ENCODE results near the gene RPLP1.

The RPLP1 gene

DNA sequence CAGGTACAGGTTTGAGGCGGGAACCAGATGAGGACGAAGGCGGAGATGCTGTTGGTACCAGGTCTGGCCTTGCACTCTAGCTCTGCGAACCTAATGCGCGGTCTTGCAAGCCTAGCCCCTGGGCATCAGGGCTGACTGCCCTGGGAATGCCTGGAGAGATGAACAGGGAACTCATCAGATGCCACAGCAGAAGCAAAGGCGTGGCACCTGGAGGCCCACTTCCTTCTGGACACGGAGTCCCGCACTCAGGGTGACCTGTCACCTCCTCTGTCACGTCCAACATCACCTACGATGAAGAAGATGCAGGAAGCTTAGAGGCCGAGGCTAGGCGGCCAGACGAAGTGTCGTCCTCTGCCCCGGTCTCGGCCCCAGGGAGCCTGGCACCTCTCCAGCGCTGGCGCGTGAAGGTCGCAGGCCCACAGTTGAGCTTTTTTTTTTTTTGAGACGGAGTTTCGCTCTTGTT lies 9.4 kb downstream of the RPLP1 start:
- peak overlapping the region in 9 of 11 experiments; percentile 1 to 84 (median 81); a peak in 13 of 22 replicates for H3K9ac ChIP-seq
- peak overlapping the region in 7 of 10 experiments; percentile 35 to 69 (median 54); a peak in 11 of 20 replicates for H3K4me3 ChIP-seq
- no peaks in the 10 kb centered on the region for H3K9me3 ChIP-seq (replicated peaks in 1 of 11)
- TF ChIP-seq Cebpa-rat (IDR thresholded peaks at IDR 0.05): no peak
- no peaks in the 10 kb centered on the region for H3K27me3 ChIP-seq
- peaks cover 0 to 31% (median 18%) of the 10 kb centered on the region in 11 experiments; a peak in 21 of 22 replicates for H4K20me1 ChIP-seq
- H3K4me2 ChIP-seq: peak overlapping the region; percentile 60 to 92 (median 84)
- H3K27ac ChIP-seq: peak overlapping the region in 1 of 11 experiments; percentile 25; a peak in 2 of 22 replicates
- H3K36me3 ChIP-seq: peaks cover 4 to 16% (median 9%) of the 10 kb centered on the region in 11 experiments; a peak in 21 of 22 replicates
- peaks cover 12 to 17% (median 15%) of the 10 kb centered on the region in 10 experiments for H3K4me1 ChIP-seq

DNA sequence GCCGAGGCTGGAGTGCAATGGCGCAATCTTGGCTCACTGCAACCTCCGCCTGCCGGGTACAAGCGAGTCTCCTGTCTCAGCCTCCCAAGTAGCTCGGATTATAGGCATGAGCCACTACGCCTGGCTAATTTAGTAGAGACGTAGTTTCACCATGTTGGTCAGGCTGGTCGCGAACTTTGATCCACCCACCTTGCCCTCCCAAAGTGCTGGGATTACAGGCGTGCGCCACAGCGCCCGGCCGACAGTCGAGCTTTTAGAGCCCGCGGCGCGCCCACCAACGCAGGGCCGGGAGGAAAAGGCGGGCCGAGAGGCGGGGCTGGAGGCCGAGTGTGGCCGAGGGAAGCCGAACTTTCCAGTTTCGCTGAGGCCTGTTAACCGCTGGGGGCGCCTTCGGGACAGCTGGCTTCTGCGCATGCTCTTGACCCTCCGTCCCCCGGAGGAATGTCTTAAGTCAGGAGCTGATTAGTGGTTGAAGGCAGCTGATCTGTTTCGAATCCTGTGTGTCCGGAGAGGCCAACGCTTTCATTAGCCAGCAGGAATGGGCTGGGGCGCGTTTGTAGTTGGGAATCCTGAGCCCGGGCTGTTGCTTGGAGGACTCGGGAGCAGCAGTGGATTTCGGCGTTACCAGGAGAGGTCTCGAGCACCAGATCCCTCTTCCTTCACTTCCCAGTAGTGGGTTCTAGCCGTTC lies 10.0 kb downstream of the RPLP1 start:
- peak overlapping the region; percentile 47 to 69 (median 60) for H3K4me3 ChIP-seq
- H3K4me2 ChIP-seq: peak overlapping the region; percentile 73 to 92 (median 84)
- H3K36me3 ChIP-seq: peaks cover 0 to 11% (median 3%) of the 10 kb centered on the region in 11 experiments; a peak in 11 of 22 replicates
- peaks cover 12 to 19% (median 15%) of the 10 kb centered on the region in 10 experiments for H3K4me1 ChIP-seq
- H3K9me3 ChIP-seq (replicated peaks in 1 of 11): no peaks in the 10 kb centered on the region
- H4K20me1 ChIP-seq: peaks cover 0 to 25% (median 13%) of the 10 kb centered on the region in 11 experiments; a peak in 17 of 22 replicates
- peak overlapping the region; percentile 74 to 85 (median 81) for H3K9ac ChIP-seq
- H3K27me3 ChIP-seq: peaks cover 0 to 5% (median 0%) of the 10 kb centered on the region in 11 experiments; a peak in 3 of 22 replicates
- H3K27ac ChIP-seq: peak overlapping the region; percentile 69 to 87 (median 77)
- TF ChIP-seq Cebpa-rat (IDR thresholded peaks at IDR 0.05): peak in 1 of 11 experiments; percentile 21; a peak in 1 of 22 replicates

GRCh38 chr15:69463182-69463756 lies 10.7 kb downstream of the RPLP1 start:
- no peak for TF ChIP-seq Cebpa-rat (IDR thresholded peaks at IDR 0.05)
- Histone ChIP-seq H3K36me3 (peaks cover 0 to 4% (median 0%) of the 10 kb centered on the region in 11 experiments; a peak in 1 of 22 replicates), H4K20me1 (peaks cover 0 to 19% (median 7%) of the 10 kb centered on the region in 11 experiments; a peak in 10 of 22 replicates), H3K4me1 (peaks cover 12 to 25% (median 20%) of the 10 kb centered on the region in 10 experiments), H3K4me2 (peak overlapping the region; percentile 73 to 92 (median 84)), H3K27me3 (peaks cover 0 to 6% (median 0%) of the 10 kb centered on the region in 11 experiments; a peak in 3 of 22 replicates), H3K27ac (peak overlapping the region; percentile 69 to 87 (median 77)), H3K9me3 (replicated peaks in 1 of 11) (no peaks in the 10 kb centered on the region), H3K4me3 (peak overlapping the region; percentile 47 to 69 (median 60)), H3K9ac (peak overlapping the region; percentile 74 to 85 (median 81))

GRCh38 chr15:69465253-69465652 lies 12.6 kb downstream of the RPLP1 start:
- peaks cover 12 to 30% (median 25%) of the 10 kb centered on the region in 10 experiments for H3K4me1 ChIP-seq
- no peak overlapping the region for H3K4me2 ChIP-seq
- H3K27ac ChIP-seq: no peak overlapping the region
- no peak overlapping the region for H3K4me3 ChIP-seq
- peaks cover 0 to 6% (median 0%) of the 10 kb centered on the region in 11 experiments; a peak in 3 of 22 replicates for H3K27me3 ChIP-seq
- no peak overlapping the region for H3K9ac ChIP-seq
- no peaks in the 10 kb centered on the region for H3K36me3 ChIP-seq
- no peak for TF ChIP-seq Cebpa-rat (IDR thresholded peaks at IDR 0.05)
- H3K9me3 ChIP-seq (replicated peaks in 1 of 11): no peaks in the 10 kb centered on the region
- no peaks in the 10 kb centered on the region for H4K20me1 ChIP-seq

DNA sequence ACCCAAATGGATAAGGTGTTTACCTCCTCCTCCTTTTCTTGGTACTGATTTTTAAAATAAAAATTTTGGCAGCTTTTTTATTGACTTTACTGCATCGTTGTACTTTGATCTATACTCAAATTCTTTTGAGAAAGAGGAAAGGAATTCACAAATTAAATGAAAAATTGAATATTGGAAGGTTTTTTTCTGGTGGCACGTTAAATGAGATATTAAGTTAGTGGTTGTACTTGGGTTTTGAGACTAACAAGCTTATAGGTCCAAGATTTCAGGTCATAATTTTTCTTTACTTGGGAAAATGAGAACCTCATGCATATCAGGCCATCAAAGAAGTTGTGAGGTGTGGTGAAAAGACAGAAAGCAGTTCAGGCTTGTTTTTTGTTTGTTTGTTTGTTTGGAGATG lies 14.1 kb downstream of the RPLP1 start:
- H3K27me3 ChIP-seq: peaks cover 0 to 6% (median 0%) of the 10 kb centered on the region in 11 experiments; a peak in 3 of 22 replicates
- H3K4me3 ChIP-seq: no peak overlapping the region
- TF ChIP-seq Cebpa-rat (IDR thresholded peaks at IDR 0.05): no peak
- H3K9ac ChIP-seq: no peak overlapping the region
- H3K4me1 ChIP-seq: peaks cover 12 to 30% (median 25%) of the 10 kb centered on the region in 10 experiments
- H4K20me1 ChIP-seq: no peaks in the 10 kb centered on the region
- no peaks in the 10 kb centered on the region for H3K36me3 ChIP-seq
- no peak overlapping the region for H3K4me2 ChIP-seq
- H3K27ac ChIP-seq: no peak overlapping the region
- no peaks in the 10 kb centered on the region for H3K9me3 ChIP-seq (replicated peaks in 1 of 11)

GRCh38 chr15:69467636-69468035 lies 15.0 kb downstream of the RPLP1 start:
- no peak overlapping the region for H3K4me3 ChIP-seq
- H3K4me1 ChIP-seq: peaks cover 5 to 22% (median 18%) of the 10 kb centered on the region in 10 experiments
- H3K36me3 ChIP-seq: no peaks in the 10 kb centered on the region
- H3K27ac ChIP-seq: no peak overlapping the region
- H3K9me3 ChIP-seq (replicated peaks in 1 of 11): no peaks in the 10 kb centered on the region
- H3K27me3 ChIP-seq: peaks cover 0 to 6% (median 0%) of the 10 kb centered on the region in 11 experiments; a peak in 3 of 22 replicates
- TF ChIP-seq Cebpa-rat (IDR thresholded peaks at IDR 0.05): no peak
- H3K4me2 ChIP-seq: peak overlapping the region in 7 of 11 experiments; percentile 5 to 46 (median 19); a peak in 3 of 22 replicates
- H4K20me1 ChIP-seq: peaks cover 0 to 4% (median 0%) of the 10 kb centered on the region in 11 experiments; a peak in 1 of 22 replicates
- H3K9ac ChIP-seq: no peak overlapping the region

GRCh38 chr15:69468241-69469121 lies 15.9 kb downstream of the RPLP1 start:
- no peak for TF ChIP-seq Cebpa-rat (IDR thresholded peaks at IDR 0.05)
- H3K4me2 ChIP-seq: peak overlapping the region in 9 of 11 experiments; percentile 2 to 46 (median 13); a peak in 7 of 22 replicates
- peaks cover 0 to 6% (median 0%) of the 10 kb centered on the region in 11 experiments; a peak in 3 of 22 replicates for H3K27me3 ChIP-seq
- no peak overlapping the region for H3K27ac ChIP-seq
- H3K4me1 ChIP-seq: peaks cover under 1 to 16% (median 11%) of the 10 kb centered on the region in 10 experiments; a peak in 17 of 20 replicates
- no peak overlapping the region for H3K4me3 ChIP-seq
- H3K9ac ChIP-seq: no peak overlapping the region
- H3K9me3 ChIP-seq (replicated peaks in 1 of 11): no peaks in the 10 kb centered on the region
- H3K36me3 ChIP-seq: no peaks in the 10 kb centered on the region
- H4K20me1 ChIP-seq: peaks cover 0 to 4% (median 0%) of the 10 kb centered on the region in 11 experiments; a peak in 1 of 22 replicates
